CD14-positive monocyte (primary cell): ENCODE measurements around the gene SLC7A10. TPM values are rescaled to one million over a fixed set of nuclear protein-coding genes. Genes with fewer than 3 reads are reported as not detected.

ENCODE experiments used
- DNase-seq, 3 donors: peaks; one replicate each; pipeline ENCODE4 v3.0.0-alpha.2; 2011 to 2022
- H2AFZ ChIP-seq: 2 replicates; pipeline ENCODE4 v1.6.0; 2012; ENCODE audit warnings: mild to moderate bottlenecking, low read depth, low read length, inconsistent platforms; ENCODE audit not compliant: insufficient read depth, poor library complexity, severe bottlenecking
- H3K27ac ChIP-seq, 2 donors: 1 replicate in 1 of 2; 2 replicates in 1 of 2; pipeline ENCODE4 v1.5.1; 2012 to 2013; ENCODE audit warnings: low read length in 2 of 2, control low read depth in 1 of 2, inconsistent platforms in 1 of 2, low read depth in 1 of 2, mild to moderate bottlenecking in 1 of 2
- H3K27me3 ChIP-seq, 2 donors: one replicate each; pipeline versions ENCODE4 v1.6.0 to v1.6.1; 2011 to 2013; ENCODE audit warnings: low read length in 2 of 2; ENCODE audit not compliant: control insufficient read depth in 2 of 2, insufficient read depth in 2 of 2
- H3K36me3 ChIP-seq, 2 donors: replicated peaks in 1 of 2; 1 replicate in 1 of 2; 2 replicates in 1 of 2; pipeline versions ENCODE4 v1.5.1 to v1.6.1; 2012 to 2013; ENCODE audit warnings: low read length in 2 of 2, control low read depth in 1 of 2, inconsistent platforms in 1 of 2, mild to moderate bottlenecking in 1 of 2; ENCODE audit not compliant: insufficient read depth in 2 of 2, control insufficient read depth in 1 of 2
- H3K4me1 ChIP-seq, 2 donors: 1 replicate in 1 of 2; 2 replicates in 1 of 2; pipeline versions ENCODE4 v1.5.1 to v1.6.1; 2012 to 2013; ENCODE audit warnings: low read length in 2 of 2, control low read depth in 1 of 2, inconsistent platforms in 1 of 2, mild to moderate bottlenecking in 1 of 2, moderate library complexity in 1 of 2; ENCODE audit not compliant: insufficient read depth in 2 of 2, control insufficient read depth in 1 of 2
- H3K4me2 ChIP-seq: replicated peaks from 2 replicates; pipeline ENCODE3; 2012; ENCODE audit warnings: low read length, moderate library complexity, mild to moderate bottlenecking; ENCODE audit not compliant: poor library complexity, severe bottlenecking; ENCODE audit errors: extremely low read depth
- H3K4me3 ChIP-seq, 3 experiments: fragments of 200-600 bp in 1 of 3; sonication (generic) in 1 of 3; replicated peaks in 1 of 3; 1 replicate in 2 of 3; 2 replicates in 1 of 3; pipeline ENCODE4 v1.5.1; 2011 to 2013; ENCODE audit warnings: low read length in 3 of 3, mild to moderate bottlenecking in 3 of 3, control low read depth in 2 of 3, low read depth in 2 of 3, inconsistent platforms in 1 of 3, moderate library complexity in 1 of 3
- H3K79me2 ChIP-seq: 2 replicates; pipeline ENCODE4 v1.6.0; 2012; ENCODE audit warnings: mild to moderate bottlenecking, control low read depth, inconsistent platforms, low read length, moderate library complexity; ENCODE audit not compliant: insufficient read depth
- H3K9ac ChIP-seq: 2 replicates; pipeline ENCODE4 v1.6.0; 2017; ENCODE audit warnings: low read length, mild to moderate bottlenecking; ENCODE audit not compliant: insufficient read depth, poor library complexity, severe bottlenecking
- H3K9me3 ChIP-seq, 2 donors: replicated peaks in 1 of 2; 1 replicate in 1 of 2; 2 replicates in 1 of 2; pipeline versions ENCODE4 v1.5.1 to v1.6.1; 2012 to 2013; ENCODE audit warnings: low read length in 2 of 2, control low read depth in 1 of 2; ENCODE audit not compliant: control insufficient read depth in 1 of 2, insufficient read depth in 1 of 2
- H4K20me1 ChIP-seq: 2 replicates; pipeline ENCODE4 v1.6.0; 2012; ENCODE audit warnings: mild to moderate bottlenecking, low read length, control low read depth, moderate library complexity; ENCODE audit not compliant: insufficient read depth
- H3K27ac Mint-ChIP-seq, 7 donors: one replicate each; pipeline ENCODE4 v1.8.0; 2020; ENCODE audit warnings: mild to moderate bottlenecking in 7 of 7, mixed read lengths in 7 of 7, moderate library complexity in 6 of 7, inconsistent platforms in 2 of 7
- H3K27me3 Mint-ChIP-seq, 3 donors: one replicate each; pipeline ENCODE4 v1.8.0; 2021 to 2022; ENCODE audit warnings: low read depth in 3 of 3, mild to moderate bottlenecking in 3 of 3, mixed read lengths in 3 of 3, moderate library complexity in 3 of 3, inconsistent platforms in 1 of 3
- H3K36me3 Mint-ChIP-seq, 2 donors: one replicate each; pipeline ENCODE4 v1.8.0; 2020; ENCODE audit warnings: mixed read lengths in 2 of 2, inconsistent platforms in 1 of 2, mild to moderate bottlenecking in 1 of 2
- H3K4me1 Mint-ChIP-seq: one replicate; pipeline ENCODE4 v1.8.0; 2020; ENCODE audit warnings: mild to moderate bottlenecking, mixed read lengths
- H3K4me3 Mint-ChIP-seq, 2 donors: one replicate each; pipeline ENCODE4 v1.8.0; 2020; ENCODE audit warnings: mild to moderate bottlenecking in 2 of 2, mixed read lengths in 2 of 2, moderate library complexity in 1 of 2
- H3K9me3 Mint-ChIP-seq, 7 donors: one replicate each; pipeline ENCODE4 v1.8.0; 2020 to 2022; ENCODE audit warnings: mixed read lengths in 7 of 7, mild to moderate bottlenecking in 6 of 7, moderate library complexity in 6 of 7, inconsistent platforms in 2 of 7
- CTCF ChIP-seq: fragments of 200-600 bp; IDR thresholded peaks from one replicate; pipeline ENCODE4 v1.8.0; 2022; ENCODE audit warnings: antibody characterized with exemption, mild to moderate bottlenecking
- WGBS: methylation state at CpG from one replicate; pipeline ENCODE4 v1.1.5; 2013; ENCODE audit warnings: missing lambda C conversion rate; ENCODE audit not compliant: insufficient coverage; 5-methylcytosine and 5-hydroxymethylcytosine counted together
- intact Hi-C, 2 donors: fragments of 100-400 bp; cut with micrococcal nuclease; formaldehyde crosslinking; loops; one replicate each; pipeline versions ENCODE4 v1.15.0 to v1.15.1; 2023
- polyA plus RNA-seq, 3 donors: library from polyadenylated mRNA; depleted of rRNA in 1 of 3; unstranded in 2 of 3; stranded (reverse) in 1 of 3; fragments of 300-500 nt in 2 of 3; fragments of >200 nt in 1 of 3; fragmentation: Illumina TruSeq in 2 of 3; gene quantifications; 1 replicate in 2 of 3; 2 replicates in 1 of 3; pipeline ENCODE4 v1.2.3, GENCODE V29; 2012 to 2021

The SLC7A10 gene
- polyA plus RNA-seq, 3 donors, result 0.52 TPM; not detected in 2

- Histone ChIP-seq H3K4me2 (no peak overlapping the region), H3K36me3 (no peaks in the 10 kb centered on the region), H3K27me3 (no peaks in the 10 kb centered on the region), H3K4me1 (peaks cover 20 to 37% of the 10 kb centered on the region in 2 donors), H4K20me1 (no peaks in the 10 kb centered on the region), H3K4me3 (no peak overlapping the region), H3K9ac (no peak overlapping the region), H2AFZ (no peak overlapping the region), H3K9me3 (no peaks in the 10 kb centered on the region), H3K27ac (no peak overlapping the region), H3K79me2 (no peaks in the 10 kb centered on the region)
- H3K36me3 Mint-ChIP-seq, result no peaks in the 10 kb centered on the region
- 85% methylated on average over 15 of the region's 16 CpGs for WGBS
- no peak overlapping the region for H3K4me3 Mint-ChIP-seq
- DNase-seq, result no peak
- no peaks in the 10 kb centered on the region for H3K9me3 Mint-ChIP-seq
- peaks cover 9% of the 10 kb centered on the region for H3K4me1 Mint-ChIP-seq
- no peak overlapping the region for H3K27ac Mint-ChIP-seq
- peaks cover 0 to 4% (median 1%) of the 10 kb centered on the region in 3 donors for H3K27me3 Mint-ChIP-seq
- intact Hi-C loops, result loop anchor here in 1 of 2 donors (2.0 kb wide), 1 partner anchor 170 kb away; no protein-coding TSS in a partner anchor
- no peak for TF ChIP-seq CTCF
Observed at GRCh38 chr19:33236696-33237390, 11.2 kb upstream of the SLC7A10 start.

- H2AFZ ChIP-seq, result no peak overlapping the region
- no peak for TF ChIP-seq CTCF
- no peaks in the 10 kb centered on the region for H4K20me1 ChIP-seq
- H3K27me3 ChIP-seq, result no peaks in the 10 kb centered on the region
- H3K4me2 ChIP-seq, result no peak overlapping the region
- no peaks in the 10 kb centered on the region for H3K36me3 ChIP-seq
- H3K9me3 Mint-ChIP-seq, result no peaks in the 10 kb centered on the region
- no peaks in the 10 kb centered on the region for H3K36me3 Mint-ChIP-seq
- intact Hi-C loops, result loop anchor here (1.0 to 2.0 kb wide), 2 partner anchors 170 to 171 kb away; no protein-coding TSS in a partner anchor
- peaks cover 0 to 4% (median 1%) of the 10 kb centered on the region in 3 donors for H3K27me3 Mint-ChIP-seq
- peaks cover 6% of the 10 kb centered on the region for H3K4me1 Mint-ChIP-seq
- no peak overlapping the region for H3K9ac ChIP-seq
- peaks cover 20 to 37% of the 10 kb centered on the region in 2 donors for H3K4me1 ChIP-seq
- no peak for DNase-seq
- no peaks in the 10 kb centered on the region for H3K9me3 ChIP-seq
- H3K4me3 ChIP-seq, result no peak overlapping the region
- no peaks in the 10 kb centered on the region for H3K79me2 ChIP-seq
- no peak overlapping the region for H3K27ac Mint-ChIP-seq
- 96% methylated on average over 20 of the region's 20 CpGs for whole genome bisulfite sequencing
- H3K4me3 Mint-ChIP-seq, result no peak overlapping the region
- H3K27ac ChIP-seq, result no peak overlapping the region
Observed at GRCh38 chr19:33235996-33236350, 10.3 kb upstream of the SLC7A10 start.
